ENCODE measurements around the gene VPS33A. TPM values are rescaled to one million over a fixed set of nuclear protein-coding genes. Genes with fewer than 3 reads are reported as not detected.

Gene VPS33A
- total and polyA plus RNA-seq, 2 donors from 2014 or later, result 11.1 to 20.1 TPM

GRCh38 chr12:122306407-122306806 is 40.1 kb upstream of the VPS33A start:
- intact Hi-C loops (cut with DNase I), result no loop called here

GRCh38 chr12:122304924-122305323 is 38.6 kb upstream of the VPS33A start:
- peaks cover 0 to 24% (median 17%) of the 10 kb centered on the region in 3 donors for H3K36me3 ChIP-seq (ENCODE audit: control insufficient read depth in 2 of 3, insufficient read depth in 3 of 3, low read length in 3 of 3)
- no peaks in the 10 kb centered on the region for H3K4me1 ChIP-seq (ENCODE audit: control insufficient read depth in 2 of 3, insufficient read depth in 2 of 3, low read depth in 1 of 3, low read length in 3 of 3)
- no peak overlapping the region for H3K27ac ChIP-seq (ENCODE audit: low read depth in 2 of 2, low read length in 2 of 2)
- DNase-seq (no peak), FAIRE-seq (no peak)
- no peak overlapping the region for H3K9ac ChIP-seq (ENCODE audit: low read length in 3 of 3)
- no peaks in the 10 kb centered on the region for H3K27me3 ChIP-seq (ENCODE audit: control insufficient read depth, insufficient read depth, low read length)
- intact Hi-C loops (cut with DNase I), result no loop called here
- TF ChIP-seq CTCF (IDR thresholded peaks at IDR 0.05; ENCODE audit: borderline replicate concordance, extremely low read depth, insufficient read depth), result no peak
- no peak overlapping the region for H3K4me3 ChIP-seq (ENCODE audit: low read length in 3 of 3)
- no peaks in the 10 kb centered on the region for H3K9me3 ChIP-seq (ENCODE audit: control insufficient read depth in 2 of 3, insufficient read depth in 1 of 3, low read length in 3 of 3)

More at GRCh38 chr12:122306407-122306806, 40.1 kb upstream of the VPS33A start:
- Histone ChIP-seq H3K9me3 (ENCODE audit: control insufficient read depth in 2 of 3, insufficient read depth in 1 of 3, low read length in 3 of 3) (no peaks in the 10 kb centered on the region), H3K9ac (ENCODE audit: low read length in 3 of 3) (no peak overlapping the region), H3K27me3 (ENCODE audit: control insufficient read depth, insufficient read depth, low read length) (no peaks in the 10 kb centered on the region), H3K4me1 (ENCODE audit: control insufficient read depth in 2 of 3, insufficient read depth in 2 of 3, low read depth in 1 of 3, low read length in 3 of 3) (no peaks in the 10 kb centered on the region), H3K36me3 (ENCODE audit: control insufficient read depth in 2 of 3, insufficient read depth in 3 of 3, low read length in 3 of 3) (peaks cover 0 to 24% (median 21%) of the 10 kb centered on the region in 3 donors), H3K4me3 (ENCODE audit: low read length in 3 of 3) (no peak overlapping the region), H3K27ac (ENCODE audit: low read depth in 2 of 2, low read length in 2 of 2) (no peak overlapping the region)
- FAIRE-seq, result no peak
- DNase-seq, result no peak
- TF ChIP-seq CTCF (IDR thresholded peaks at IDR 0.05; ENCODE audit: borderline replicate concordance, extremely low read depth, insufficient read depth), result no peak

GRCh38 chr12:122303068-122303467 is 36.8 kb upstream of the VPS33A start:
- DNase-seq (no peak), FAIRE-seq (no peak)
- no peak overlapping the region for H3K9ac ChIP-seq (ENCODE audit: low read length in 3 of 3)
- H3K4me1 ChIP-seq (ENCODE audit: control insufficient read depth in 2 of 3, insufficient read depth in 2 of 3, low read depth in 1 of 3, low read length in 3 of 3), result no peaks in the 10 kb centered on the region
- intact Hi-C loops (cut with DNase I), result no loop called here
- TF ChIP-seq CTCF (IDR thresholded peaks at IDR 0.05; ENCODE audit: borderline replicate concordance, extremely low read depth, insufficient read depth), result no peak
- H3K36me3 ChIP-seq (ENCODE audit: control insufficient read depth in 2 of 3, insufficient read depth in 3 of 3, low read length in 3 of 3), result peaks cover 0 to 16% (median 13%) of the 10 kb centered on the region in 3 donors
- no peak overlapping the region for H3K27ac ChIP-seq (ENCODE audit: low read depth in 2 of 2, low read length in 2 of 2)
- H3K9me3 ChIP-seq (ENCODE audit: control insufficient read depth in 2 of 3, insufficient read depth in 1 of 3, low read length in 3 of 3), result no peaks in the 10 kb centered on the region
- no peaks in the 10 kb centered on the region for H3K27me3 ChIP-seq (ENCODE audit: control insufficient read depth, insufficient read depth, low read length)
- H3K4me3 ChIP-seq (ENCODE audit: low read length in 3 of 3), result no peak overlapping the region

Data from kidney (tissue), 14 donors.